ENCODE results near the gene ARMC5. TPM values are rescaled to one million over a fixed set of nuclear protein-coding genes. Genes with fewer than 3 reads are reported as not detected.

The ARMC5 gene
- total and polyA plus RNA-seq, 3 donors from 2014 or later, result 11.0 to 21.3 (median 19.1) TPM

DNA sequence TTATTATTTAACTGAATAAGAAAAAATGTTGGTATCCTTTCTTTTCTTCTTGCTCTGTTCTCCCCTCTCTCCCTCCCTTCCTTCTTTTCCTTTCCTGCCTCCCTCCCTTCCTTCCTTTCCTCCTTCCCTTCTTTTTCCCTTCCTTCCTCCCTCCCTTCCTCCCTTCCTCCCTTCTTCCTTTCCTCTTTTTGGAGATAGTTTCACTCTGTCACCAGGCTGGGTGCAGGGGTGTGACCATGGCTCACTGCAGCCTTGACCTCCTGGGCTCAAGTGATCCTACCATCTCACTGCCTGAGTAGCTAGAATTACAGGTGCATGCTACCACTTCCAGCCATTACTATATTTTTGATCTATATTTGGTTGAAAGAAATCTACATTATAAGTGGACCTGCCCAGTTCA, 54.6 kb downstream of the ARMC5 start:
- intact Hi-C loops (cut with DNase I; ENCODE audit: low total_unique reads), result no loop called here
- Histone ChIP-seq H3K27me3 (no peaks in the 10 kb centered on the region), H3K27ac (no peak overlapping the region), H3K9me3 (no peaks in the 10 kb centered on the region), H3K4me1 (peaks cover 9% of the 10 kb centered on the region), H3K36me3 (ENCODE audit: low read depth, missing control alignments) (no peaks in the 10 kb centered on the region), H3K4me3 (no peak overlapping the region)
- no peak for DNase-seq
- no peak for TF ChIP-seq POLR2A (IDR thresholded peaks at IDR 0.05)
- TF ChIP-seq, protein P1, sequence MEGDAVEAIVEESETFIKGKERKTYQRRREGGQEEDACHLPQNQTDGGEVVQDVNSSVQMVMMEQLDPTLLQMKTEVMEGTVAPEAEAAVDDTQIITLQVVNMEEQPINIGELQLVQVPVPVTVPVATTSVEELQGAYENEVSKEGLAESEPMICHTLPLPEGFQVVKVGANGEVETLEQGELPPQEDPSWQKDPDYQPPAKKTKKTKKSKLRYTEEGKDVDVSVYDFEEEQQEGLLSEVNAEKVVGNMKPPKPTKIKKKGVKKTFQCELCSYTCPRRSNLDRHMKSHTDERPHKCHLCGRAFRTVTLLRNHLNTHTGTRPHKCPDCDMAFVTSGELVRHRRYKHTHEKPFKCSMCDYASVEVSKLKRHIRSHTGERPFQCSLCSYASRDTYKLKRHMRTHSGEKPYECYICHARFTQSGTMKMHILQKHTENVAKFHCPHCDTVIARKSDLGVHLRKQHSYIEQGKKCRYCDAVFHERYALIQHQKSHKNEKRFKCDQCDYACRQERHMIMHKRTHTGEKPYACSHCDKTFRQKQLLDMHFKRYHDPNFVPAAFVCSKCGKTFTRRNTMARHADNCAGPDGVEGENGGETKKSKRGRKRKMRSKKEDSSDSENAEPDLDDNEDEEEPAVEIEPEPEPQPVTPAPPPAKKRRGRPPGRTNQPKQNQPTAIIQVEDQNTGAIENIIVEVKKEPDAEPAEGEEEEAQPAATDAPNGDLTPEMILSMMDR (IDR thresholded peaks at IDR 0.05), result no peak

Other genes with a start within 250 kb of the ARMC5 start
- under 1 TPM; 0.50 to 0.55 TPM for gene TRIM72, start 245.4 kb upstream of the ARMC5 start, total RNA-seq
- 0.58 TPM for gene TRIM72, start 245.4 kb upstream of the ARMC5 start, polyA plus RNA-seq (ENCODE audit: insufficient read depth, low read depth, low replicate concordance)
- not detected for gene PYDC1, start 242.4 kb upstream of the ARMC5 start, total RNA-seq
- not detected for gene PYDC1, start 242.4 kb upstream of the ARMC5 start, polyA plus RNA-seq (ENCODE audit: insufficient read depth, low read depth, low replicate concordance)
- gene ITGAM, start 199.5 kb upstream of the ARMC5 start, total RNA-seq, result 1 to 10 TPM; 4.4 to 7.7 TPM
- 7.1 TPM for gene ITGAM, start 199.5 kb upstream of the ARMC5 start, polyA plus RNA-seq (ENCODE audit: insufficient read depth, low read depth, low replicate concordance)
- gene ITGAX, start 104.3 kb upstream of the ARMC5 start, total RNA-seq, result 1 to 10 TPM in 1 of 2 donors, under 1 TPM in 1; 0.63 to 2.8 TPM
- gene ITGAX, start 104.3 kb upstream of the ARMC5 start, polyA plus RNA-seq (ENCODE audit: insufficient read depth, low read depth, low replicate concordance), result 3.4 TPM
- under 1 TPM in 1 of 2 donors, not detected in 1; 0.19 TPM for gene ITGAD, start 66.2 kb upstream of the ARMC5 start, total RNA-seq
- not detected for gene ITGAD, start 66.2 kb upstream of the ARMC5 start, polyA plus RNA-seq (ENCODE audit: insufficient read depth, low read depth, low replicate concordance)
- gene COX6A2, start 31.1 kb upstream of the ARMC5 start, total RNA-seq, result 1 to 10 TPM in 1 of 2 donors, not detected in 1; 1.4 TPM
- gene COX6A2, start 31.1 kb upstream of the ARMC5 start, polyA plus RNA-seq (ENCODE audit: insufficient read depth, low read depth, low replicate concordance), result 14.9 TPM
- gene ZNF843, start 16.7 kb upstream of the ARMC5 start, total RNA-seq, result 1 to 10 TPM; 2.4 to 3.7 TPM
- gene ZNF843, start 16.7 kb upstream of the ARMC5 start, polyA plus RNA-seq (ENCODE audit: insufficient read depth, low read depth, low replicate concordance), result 1.1 TPM
- 10 to 100 TPM; 13.6 to 28.4 TPM for gene TGFB1I1, start 12.7 kb downstream of the ARMC5 start, total RNA-seq
- 31.7 TPM for gene TGFB1I1, start 12.7 kb downstream of the ARMC5 start, polyA plus RNA-seq (ENCODE audit: insufficient read depth, low read depth, low replicate concordance)
- gene SLC5A2, start 23.6 kb downstream of the ARMC5 start, total RNA-seq, result 1 to 10 TPM; 5.8 to 6.9 TPM
- gene SLC5A2, start 23.6 kb downstream of the ARMC5 start, polyA plus RNA-seq (ENCODE audit: insufficient read depth, low read depth, low replicate concordance), result 18.1 TPM
- 100 to 1,000 TPM; 102 to 124 TPM for gene RUSF1, start 48.9 kb downstream of the ARMC5 start, total RNA-seq
- 75.8 TPM for gene RUSF1, start 48.9 kb downstream of the ARMC5 start, polyA plus RNA-seq (ENCODE audit: insufficient read depth, low read depth, low replicate concordance)
- 1 to 10 TPM in 1 of 2 donors, not detected in 1; 1.9 TPM for gene AHSP, start 68.4 kb downstream of the ARMC5 start, total RNA-seq
- gene AHSP, start 68.4 kb downstream of the ARMC5 start, polyA plus RNA-seq (ENCODE audit: insufficient read depth, low read depth, low replicate concordance), result 5.6 TPM